ENCODE results near the gene CSF3.

The CSF3 gene

GRCh38 chr17:40025991-40026815 is 11.0 kb downstream of the CSF3 start:
- DNase-seq = no peak

- DNase-seq = peak; percentile 62
These were observed 11.8 kb downstream of the CSF3 start for GRCh38 chr17:40026816-40027613.

DNA sequence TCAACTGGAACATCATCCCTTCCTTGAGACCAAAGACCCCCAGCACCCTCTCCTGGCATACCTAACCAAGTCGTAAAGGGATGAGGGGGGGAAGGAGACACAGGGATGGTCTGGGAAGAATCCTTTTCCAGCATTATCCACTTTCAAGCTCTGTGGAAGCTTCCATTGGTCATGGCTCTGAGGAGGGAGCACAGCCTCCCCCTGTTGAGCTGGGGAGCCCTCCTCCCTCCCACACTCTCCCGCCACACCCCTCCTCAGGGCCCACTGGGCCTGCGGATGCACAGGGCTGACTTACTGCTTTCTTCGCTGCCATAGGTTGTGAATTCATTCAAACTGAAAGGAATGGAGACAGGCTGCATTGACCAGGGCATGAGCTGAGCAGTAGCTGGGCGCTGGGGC is 12.4 kb downstream of the CSF3 start:
- DNase-seq = no peak

DNA sequence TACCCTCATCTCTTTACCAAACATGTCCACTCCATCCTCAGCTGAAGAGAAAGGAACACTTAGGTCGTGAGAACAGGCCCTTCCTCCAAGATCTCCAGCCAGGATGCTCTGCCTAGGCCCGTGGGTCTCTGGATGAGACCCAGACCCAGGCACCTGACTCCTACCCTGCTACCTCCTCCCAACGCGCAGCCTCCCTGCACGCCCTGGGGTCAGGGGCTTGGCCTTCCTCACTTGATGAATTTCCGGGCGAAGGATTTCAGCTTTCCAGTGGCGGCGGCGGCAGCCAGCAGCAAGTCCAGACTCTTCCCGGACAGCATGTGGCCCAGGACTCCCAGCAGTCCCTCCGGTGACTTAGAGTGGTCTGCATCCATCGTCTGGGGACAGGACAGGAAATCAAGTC is 13.4 kb downstream of the CSF3 start:
- DNase-seq = no peak

DNA sequence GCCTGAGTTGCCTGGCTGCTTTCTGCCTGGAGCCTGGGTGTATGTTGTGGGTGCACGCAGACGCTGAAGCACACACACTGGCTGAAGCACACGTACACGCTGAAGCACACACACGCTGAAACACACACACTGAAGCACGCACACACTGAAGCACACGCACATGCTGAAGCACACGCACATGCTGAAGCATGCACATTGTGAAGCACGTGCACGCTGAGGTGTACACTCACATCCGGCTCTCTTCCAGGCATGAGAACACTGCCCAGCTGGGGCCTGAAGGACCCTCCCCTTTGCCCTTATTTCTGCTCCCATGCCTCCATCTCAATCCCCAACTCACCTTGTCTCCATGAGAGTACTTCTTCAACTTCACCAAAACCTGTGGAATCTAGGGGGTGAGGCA is 16.5 kb downstream of the CSF3 start:
- no peak for DNase-seq

DNA sequence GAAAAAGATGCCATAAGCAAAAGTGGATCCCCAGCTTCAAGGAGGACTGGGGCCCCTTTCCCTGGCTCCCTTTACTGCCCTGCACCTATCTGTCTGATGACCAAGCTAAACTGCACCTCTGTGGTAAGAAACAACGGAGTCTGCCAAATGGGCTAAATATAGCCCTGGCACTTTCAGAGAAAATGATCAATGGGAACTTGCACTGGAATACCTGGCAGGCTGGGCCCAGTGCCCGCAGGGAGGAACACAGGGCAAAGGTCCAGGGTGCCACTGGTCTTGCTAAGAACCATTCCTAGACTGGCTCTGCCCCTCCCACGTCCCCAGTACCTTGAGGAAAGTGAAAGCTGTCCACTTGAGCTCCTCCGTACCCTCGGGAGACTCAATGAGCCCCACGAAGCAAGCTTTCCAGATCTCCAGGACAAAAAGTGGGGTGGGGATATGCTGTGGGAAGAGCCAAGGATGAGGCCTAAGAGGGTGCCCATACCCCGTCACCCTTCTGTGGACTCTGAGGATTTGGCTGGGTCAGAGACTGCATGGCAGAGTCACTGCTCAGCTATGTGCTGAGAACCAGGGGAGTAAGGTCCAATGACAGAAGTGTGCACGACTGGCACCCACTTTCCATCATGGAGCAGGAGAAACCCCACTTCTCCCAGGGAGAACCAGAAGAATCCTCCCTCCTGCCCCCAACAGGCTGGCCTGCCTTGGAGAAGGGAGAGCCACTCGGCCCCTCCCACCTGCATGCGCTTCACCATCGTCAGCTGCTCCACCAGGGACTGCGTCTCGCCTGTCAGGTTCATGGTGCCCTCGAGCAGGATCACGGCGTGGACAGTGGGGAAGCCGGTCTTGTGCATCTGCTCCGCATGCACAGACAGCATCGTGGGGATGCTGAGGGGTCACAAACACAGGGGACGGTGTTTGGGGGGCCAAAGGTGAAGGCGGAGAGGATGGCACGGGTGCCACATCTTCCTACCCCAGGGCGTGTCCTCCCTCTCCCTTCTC is 17.4 kb downstream of the CSF3 start:
- DNase-seq = no peak

- no peak for DNase-seq
These were observed 18.1 kb downstream of the CSF3 start for GRCh38 chr17:40033339-40033738.

GRCh38 chr17:40034426-40035161 is 19.4 kb downstream of the CSF3 start:
- no peak for DNase-seq

DNA sequence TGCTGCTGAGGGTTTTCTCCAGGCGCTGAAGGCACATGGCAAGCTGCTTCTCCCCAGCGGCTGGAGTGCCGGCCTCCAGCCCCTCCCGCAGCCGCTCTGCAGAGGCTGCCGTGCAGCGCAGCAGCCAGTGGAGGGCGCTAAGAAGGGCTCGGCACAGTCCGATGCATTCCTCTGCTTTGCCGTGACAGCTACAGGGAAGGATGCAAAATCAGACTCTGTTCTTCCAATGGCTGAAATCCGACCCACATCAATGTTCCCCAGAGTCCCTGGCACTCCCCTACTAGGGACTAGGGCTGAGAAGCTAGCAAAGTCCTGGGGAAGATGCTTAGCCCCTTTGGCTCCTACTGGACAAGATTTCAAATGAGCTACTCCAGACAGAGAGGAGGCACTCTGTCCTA is 19.9 kb downstream of the CSF3 start:
- no peak for DNase-seq

- DNase-seq = peak; percentile 32
These were observed 23.8 kb downstream of the CSF3 start for GRCh38 chr17:40038882-40039513.

DNA sequence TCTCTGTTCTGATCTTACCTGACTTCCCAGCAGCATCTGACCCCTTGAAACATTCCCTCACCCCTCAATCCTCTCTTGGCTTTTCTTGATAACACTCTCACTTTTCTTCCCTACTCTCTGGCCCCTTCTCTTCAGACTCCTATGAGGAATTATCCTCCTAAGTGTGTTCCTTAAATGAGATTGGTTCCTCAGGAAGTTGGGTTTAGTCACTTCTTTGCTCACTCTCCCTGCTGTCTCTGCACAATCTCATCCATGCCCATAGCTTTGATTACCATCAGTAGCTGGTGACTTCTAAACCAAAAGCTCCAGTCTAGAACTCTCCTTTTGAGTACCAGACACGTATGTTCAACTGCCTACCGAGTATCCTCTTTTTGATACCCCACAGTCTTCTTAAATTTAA is 26.0 kb downstream of the CSF3 start:
- no peak for DNase-seq

GRCh38 chr17:40056379-40057015 is 41.3 kb downstream of the CSF3 start:
- no peak for DNase-seq

DNA sequence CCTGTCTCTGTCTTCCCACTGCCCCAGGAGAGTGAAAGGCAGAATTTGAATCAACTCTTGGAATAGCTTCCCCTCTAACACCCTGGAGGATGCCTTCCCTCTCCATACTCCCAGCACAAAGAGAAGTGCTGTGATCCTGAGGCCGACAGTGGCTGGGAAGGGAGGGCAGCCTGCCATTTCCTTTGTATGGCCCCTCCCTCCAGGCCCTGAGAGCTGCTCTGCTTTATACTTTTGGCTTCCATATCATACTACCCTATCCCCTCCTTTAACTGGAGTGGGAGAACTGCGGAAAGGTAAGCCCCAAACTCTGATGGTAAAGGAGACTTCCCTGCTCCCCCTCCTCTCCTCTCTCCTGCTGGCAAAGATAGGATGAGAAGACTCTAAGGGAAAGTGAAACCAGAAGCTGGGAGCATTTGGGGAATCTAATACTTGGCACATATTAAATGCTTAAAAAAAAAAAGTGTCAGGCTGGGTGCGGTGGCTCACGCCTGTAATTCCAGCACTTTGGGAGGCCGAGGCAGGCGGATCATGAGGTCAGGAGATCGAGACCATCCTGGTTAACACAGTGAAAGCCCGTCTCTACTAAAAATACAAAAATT is 43.0 kb downstream of the CSF3 start:
- DNase-seq = no peak

DNA sequence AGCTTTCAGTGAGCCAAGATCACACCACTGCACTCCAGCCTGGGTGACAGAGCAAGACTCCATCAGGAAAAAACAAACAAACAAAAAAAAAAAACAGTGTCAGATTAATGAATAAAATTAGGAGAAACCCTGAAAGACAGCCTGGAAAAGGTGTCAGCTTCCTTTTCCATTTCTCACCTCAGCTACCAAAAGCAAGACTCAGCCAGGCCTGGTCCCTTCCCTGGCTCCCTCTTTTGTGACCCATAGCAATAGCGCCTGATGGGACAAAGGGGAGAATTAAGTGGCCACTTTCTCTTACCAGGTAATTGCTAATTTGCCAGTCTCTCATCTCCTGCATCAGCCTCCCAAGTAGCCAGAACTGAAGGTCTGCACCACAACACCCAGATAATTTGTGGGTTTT is 43.6 kb downstream of the CSF3 start:
- no peak for DNase-seq

DNA sequence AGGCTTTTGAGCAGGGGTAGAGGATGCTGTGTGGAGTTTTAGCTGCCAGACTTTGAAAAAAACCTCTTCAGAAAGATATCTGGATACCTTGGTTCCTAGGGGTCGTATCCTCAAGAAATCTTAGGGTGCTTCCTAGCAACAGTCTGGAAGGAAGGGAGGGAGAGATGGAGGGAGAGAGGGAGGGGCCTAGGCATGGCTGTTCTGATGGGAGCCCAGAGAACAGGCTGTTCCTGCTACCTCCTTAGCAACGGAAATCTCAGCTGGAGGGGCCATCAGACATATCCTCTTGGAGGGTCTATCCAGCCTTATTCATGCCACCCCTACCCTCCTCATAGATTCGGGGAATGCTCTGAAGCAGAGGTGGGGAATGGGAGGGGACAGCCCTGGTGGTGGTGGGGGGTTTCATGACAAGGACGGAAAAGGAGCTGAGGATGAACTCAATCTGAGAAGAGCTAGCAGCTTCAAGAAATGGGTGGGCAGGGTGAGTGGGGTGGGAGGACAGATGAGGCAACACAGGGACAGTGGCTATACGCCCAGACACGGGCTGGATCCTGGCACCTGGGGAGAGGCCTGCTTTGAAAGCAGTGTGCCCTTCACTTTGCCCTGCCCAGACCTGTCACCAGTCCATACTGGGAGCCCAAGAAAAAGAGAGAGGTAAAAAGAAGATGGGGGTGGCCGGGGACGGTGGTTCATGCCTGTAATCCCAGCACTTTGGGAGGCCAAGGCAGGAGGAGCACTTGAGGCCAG is 44.7 kb downstream of the CSF3 start:
- DNase-seq = no peak

DNA sequence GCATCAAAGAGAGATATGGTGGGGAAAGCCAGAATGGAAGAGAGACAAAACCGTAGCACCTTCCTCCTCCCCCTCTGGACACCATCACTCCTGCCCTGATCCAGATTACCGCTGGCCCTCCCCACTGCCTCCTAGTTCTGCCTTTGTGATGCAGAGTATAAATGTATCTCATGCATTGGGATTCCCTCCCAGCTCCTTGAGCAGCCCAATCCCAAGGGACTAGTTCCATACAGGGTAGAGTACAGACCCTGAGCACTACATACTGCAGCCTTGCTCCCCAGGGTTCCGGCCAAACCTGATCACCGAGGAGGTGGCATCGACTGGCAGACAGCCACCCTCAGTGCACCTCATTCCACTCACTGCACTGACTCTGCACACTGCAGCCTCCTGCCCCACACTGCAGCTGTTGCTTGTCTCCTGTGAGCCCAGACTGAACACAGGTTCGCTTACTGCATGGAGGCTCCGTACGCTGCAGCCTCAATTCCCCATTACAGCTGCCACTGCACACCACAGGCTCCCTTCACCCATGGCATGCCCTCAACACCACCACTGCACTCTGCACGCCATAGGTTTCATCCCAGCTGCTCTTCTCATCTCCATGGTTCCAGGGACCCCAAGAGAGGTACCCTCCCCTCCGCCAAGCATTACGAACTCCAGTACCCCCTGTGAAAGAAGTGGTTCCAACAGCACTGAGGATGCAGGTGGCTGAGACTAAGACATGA is 45.8 kb downstream of the CSF3 start:
- no peak for DNase-seq

DNA sequence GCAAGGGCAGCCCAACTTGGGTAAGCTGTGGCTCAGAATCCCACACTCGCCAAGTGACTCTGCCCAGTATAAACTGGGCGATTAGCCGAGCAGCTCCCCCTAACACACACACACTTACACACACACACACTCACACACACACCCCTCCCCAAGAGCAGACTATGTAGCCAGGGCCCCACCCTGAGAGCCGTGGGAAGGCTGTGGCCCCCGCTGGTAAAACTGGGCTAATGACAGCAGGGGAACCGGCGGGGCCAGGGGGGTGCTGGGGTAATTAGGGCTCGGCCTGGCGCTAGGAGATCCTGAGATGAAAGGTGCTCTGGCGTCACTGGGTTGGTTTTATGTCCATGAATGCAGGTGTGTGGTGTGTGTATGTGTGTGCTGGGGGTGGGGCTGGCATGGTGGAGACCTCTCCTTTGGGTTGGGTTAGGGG is 46.4 kb downstream of the CSF3 start:
- no peak for DNase-seq

GRCh38 chr17:40062329-40063186 is 47.3 kb downstream of the CSF3 start, which contains the start of gene THRA:
Gene THRA (plus strand): TSS chr17:40062965. CDS start chr17:40074489, 11,524 bp downstream.
- DNase-seq = peak; percentile 18
